Thoracic aorta (tissue), 2 donors: ENCODE results near the gene COX18. TPM values are rescaled to one million over a fixed set of nuclear protein-coding genes. Genes with fewer than 3 reads are reported as not detected.

Source experiments
- ATAC-seq: fragments of 150-250 bp; one replicate; pipeline ENCODE4 v1.8.0; 2017; ENCODE audit warnings: low read depth; ENCODE audit not compliant: insufficient number of reproducible peaks, low FRiP score
- DNase-seq: peaks from one replicate; pipeline ENCODE4 v3.0.0-alpha.2; 2020; ENCODE audit warnings: low spot score
- H3K27ac ChIP-seq, 2 donors: fragments of 200-600 bp; sonication (generic); 1 replicate in 1 of 2; 2 replicates in 1 of 2; pipeline ENCODE4 v1.5.1; 2016; ENCODE audit warnings: mild to moderate bottlenecking in 2 of 2, moderate library complexity in 2 of 2
- H3K27me3 ChIP-seq: fragments of 200-600 bp; sonication (generic); replicated peaks from 2 replicates; pipeline ENCODE4 v1.6.0; 2016; ENCODE audit warnings: mild to moderate bottlenecking; ENCODE audit not compliant: insufficient read depth
- H3K36me3 ChIP-seq: fragments of 200-600 bp; sonication (generic); one replicate; pipeline ENCODE4 v1.5.1; 2016
- H3K4me1 ChIP-seq, 2 donors: fragments of 200-600 bp; sonication (generic); 1 replicate in 1 of 2; 2 replicates in 1 of 2; pipeline versions ENCODE4 v1.5.1 to v1.6.0; 2016; ENCODE audit warnings: low read depth in 2 of 2, mild to moderate bottlenecking in 1 of 2; ENCODE audit not compliant: control insufficient read depth in 1 of 2
- H3K4me3 ChIP-seq: fragments of 200-600 bp; sonication (generic); 2 replicates; pipeline ENCODE4 v1.5.1; 2016; ENCODE audit warnings: mild to moderate bottlenecking
- H3K9me3 ChIP-seq: fragments of 200-600 bp; sonication (generic); 2 replicates; pipeline ENCODE4 v1.5.1; 2016
- CTCF ChIP-seq: fragments of 200-600 bp; sonication (generic); IDR thresholded peaks from one replicate; pipeline ENCODE4 v1.5.1; 2019; ENCODE audit warnings: antibody characterized with exemption
- total RNA-seq, 2 donors: library from RNA; depleted of rRNA; stranded (reverse); fragments of >200 nt; gene quantifications; one replicate each; pipeline versions ENCODE4 v1.1.0 to v1.2.3, GENCODE V29; 2016

COX18 gene
- total RNA-seq, 2 donors from 2014 or later, result 10.9 to 16.5 TPM

GRCh38 chr4:73086095-73086868 lies 16.8 kb upstream of the COX18 start:
- ATAC-seq, result no peak
- Histone ChIP-seq H3K4me1 (peaks cover 17% of the 10 kb centered on the region in 2 donors), H3K27ac (no peak overlapping the region), H3K27me3 (no peaks in the 10 kb centered on the region), H3K36me3 (peaks cover 13% of the 10 kb centered on the region), H3K4me3 (peak overlapping the region; percentile 43), H3K9me3 (no peaks in the 10 kb centered on the region)
- DNase-seq, result no peak
- no peak for TF ChIP-seq CTCF

GRCh38 chr4:73080789-73081188 lies 11.3 kb upstream of the COX18 start:
- Histone ChIP-seq H3K4me3 (no peak overlapping the region), H3K27me3 (no peaks in the 10 kb centered on the region), H3K27ac (no peak overlapping the region), H3K4me1 (peaks cover 0 to 2% of the 10 kb centered on the region in 2 donors), H3K9me3 (no peaks in the 10 kb centered on the region), H3K36me3 (peaks cover 19% of the 10 kb centered on the region)
- TF ChIP-seq CTCF, result no peak
- DNase-seq, result no peak
- ATAC-seq, result peak; percentile 68

GRCh38 chr4:73075832-73076231 lies 6.3 kb upstream of the COX18 start:
- H3K4me3 ChIP-seq, result no peak overlapping the region
- ATAC-seq, result no peak
- no peaks in the 10 kb centered on the region for H3K9me3 ChIP-seq
- no peak for TF ChIP-seq CTCF
- H3K27ac ChIP-seq, result no peak overlapping the region
- H3K27me3 ChIP-seq, result no peaks in the 10 kb centered on the region
- H3K4me1 ChIP-seq, result no peaks in the 10 kb centered on the region
- H3K36me3 ChIP-seq, result peaks cover 21% of the 10 kb centered on the region
- DNase-seq, result no peak

- ATAC-seq, result peak; percentile 4
- no peak for TF ChIP-seq CTCF
These were observed 516 bp upstream of the COX18 start for GRCh38 chr4:73070074-73070390.

GRCh38 chr4:73068491-73069337 lies 802 bp downstream of the COX18 start:
- Histone ChIP-seq H3K36me3 (peaks cover under 1% of the 10 kb centered on the region), H3K4me1 (peaks cover 5 to 23% of the 10 kb centered on the region in 2 donors), H3K4me3 (peak overlapping the region; percentile 88), H3K27ac (peak overlapping the region; percentile 91 to 92), H3K27me3 (no peaks in the 10 kb centered on the region), H3K9me3 (no peaks in the 10 kb centered on the region)
- TF ChIP-seq CTCF, result no peak
- no peak for ATAC-seq
- DNase-seq, result no peak

More at GRCh38 chr4:73070074-73070390, 516 bp upstream of the COX18 start:
- peak overlapping the region; percentile 91 to 92 for H3K27ac ChIP-seq
- peak overlapping the region; percentile 88 for H3K4me3 ChIP-seq
- H3K9me3 ChIP-seq, result no peaks in the 10 kb centered on the region
- H3K36me3 ChIP-seq, result no peaks in the 10 kb centered on the region
- DNase-seq, result no peak
- H3K27me3 ChIP-seq, result no peaks in the 10 kb centered on the region
- peaks cover 5 to 23% of the 10 kb centered on the region in 2 donors for H3K4me1 ChIP-seq
